WERI-Rb-1 (cell line): ENCODE data around the gene RSRC1.

Experiments
- DNase-seq: peaks from one replicate; pipeline ENCODE4 v3.0.0-alpha.2; 2020
- H3K27ac ChIP-seq: fragments of 250-450 bp; sonication (Bioruptor Pico); 2 replicates; pipeline ENCODE4 v1.5.1; 2020; ENCODE audit warnings: mild to moderate bottlenecking, moderate library complexity
- H3K27me3 ChIP-seq: fragments of 250-450 bp; sonication (Bioruptor Pico); 2 replicates; pipeline ENCODE4 v1.5.1; 2021; ENCODE audit warnings: mild to moderate bottlenecking, low read depth, moderate library complexity; ENCODE audit not compliant: insufficient read depth, severe bottlenecking
- H3K36me3 ChIP-seq: fragments of 250-450 bp; sonication (Bioruptor Pico); 2 replicates; pipeline ENCODE4 v1.5.1; 2020; ENCODE audit warnings: mild to moderate bottlenecking, moderate library complexity
- H3K4me3 ChIP-seq: 2 replicates; pipeline ENCODE4 v1.5.1; 2011; ENCODE audit warnings: low read depth, mild to moderate bottlenecking, control low read depth, low read length
- H3K9me3 ChIP-seq: fragments of 250-450 bp; sonication (Bioruptor Pico); 2 replicates; pipeline ENCODE4 v1.5.1; 2021; ENCODE audit warnings: mild to moderate bottlenecking, moderate library complexity; ENCODE audit not compliant: severe bottlenecking
- CTCF ChIP-seq: IDR thresholded peaks from 2 replicates; pipeline ENCODE4 v1.5.1; 2011; ENCODE audit warnings: low read depth, mild to moderate bottlenecking, control low read depth, inconsistent platforms, low read length

The RSRC1 gene

GRCh38 chr3:158103081-158103886 lies 6.6 kb upstream of the RSRC1 start:
- H3K27me3 ChIP-seq, result no peaks in the 10 kb centered on the region
- no peak for DNase-seq
- no peak overlapping the region for H3K27ac ChIP-seq
- H3K4me3 ChIP-seq, result no peak overlapping the region
- no peak for TF ChIP-seq CTCF
- H3K36me3 ChIP-seq, result peaks cover 34% of the 10 kb centered on the region
- H3K9me3 ChIP-seq, result no peaks in the 10 kb centered on the region

GRCh38 chr3:158103887-158104327 lies 6.0 kb upstream of the RSRC1 start:
- Histone ChIP-seq H3K9me3 (no peaks in the 10 kb centered on the region), H3K4me3 (no peak overlapping the region), H3K27ac (no peak overlapping the region), H3K27me3 (no peaks in the 10 kb centered on the region), H3K36me3 (peaks cover 27% of the 10 kb centered on the region)
- no peak for DNase-seq
- TF ChIP-seq CTCF, result no peak

GRCh38 chr3:158104431-158104921 lies 5.4 kb upstream of the RSRC1 start:
- Histone ChIP-seq H3K36me3 (peaks cover 22% of the 10 kb centered on the region), H3K9me3 (no peaks in the 10 kb centered on the region), H3K4me3 (peak overlapping the region; percentile 60), H3K27ac (no peak overlapping the region), H3K27me3 (no peaks in the 10 kb centered on the region)
- no peak for DNase-seq
- no peak for TF ChIP-seq CTCF

- Histone ChIP-seq H3K4me3 (peak overlapping the region; percentile 60), H3K9me3 (no peaks in the 10 kb centered on the region), H3K27ac (peak overlapping the region; percentile 63), H3K27me3 (no peaks in the 10 kb centered on the region), H3K36me3 (peaks cover 18% of the 10 kb centered on the region)
- peak; percentile 50 for DNase-seq
- TF ChIP-seq CTCF, result no peak
These were observed 4.7 kb upstream of the RSRC1 start for GRCh38 chr3:158105119-158105709.

- TF ChIP-seq CTCF, result no peak
- peak overlapping the region; percentile 63 for H3K27ac ChIP-seq
These were observed 4.1 kb upstream of the RSRC1 start for GRCh38 chr3:158105710-158106253.

More at GRCh38 chr3:158105710-158106253, 4.1 kb upstream of the RSRC1 start:
- H3K36me3 ChIP-seq, result peaks cover 13% of the 10 kb centered on the region
- peak overlapping the region; percentile 60 for H3K4me3 ChIP-seq
- no peaks in the 10 kb centered on the region for H3K27me3 ChIP-seq
- DNase-seq, result peak; percentile 80
- no peaks in the 10 kb centered on the region for H3K9me3 ChIP-seq
